GM12875 (cell line): ENCODE measurements around the gene FGFR2.
"Not testable (repeated sequence)": the region's sequence is repeated elsewhere in the genome, so short reads cannot be mapped to it uniquely, and the experiment has no call there.

Experiments
- H3K4me3 ChIP-seq: one replicate; pipeline ENCODE4 v1.5.1; 2011; ENCODE audit warnings: low read depth, low read length, control low read depth
- CTCF ChIP-seq: IDR thresholded peaks from 2 replicates; pipeline ENCODE4 v1.5.1; 2011; ENCODE audit warnings: low read depth, mild to moderate bottlenecking, control low read depth, inconsistent platforms, low read length, moderate library complexity, borderline replicate concordance; ENCODE audit not compliant: insufficient read depth

The FGFR2 gene

GRCh38 chr10:121524157-121524817, 74.0 kb downstream of the FGFR2 start:
- H3K4me3 ChIP-seq = no peak overlapping the region
- no peak for TF ChIP-seq CTCF

GRCh38 chr10:121522831-121523230, 75.4 kb downstream of the FGFR2 start:
- no peak overlapping the region for H3K4me3 ChIP-seq
- no peak for TF ChIP-seq CTCF

GRCh38 chr10:121521794-121522556, 76.3 kb downstream of the FGFR2 start:
- no peak overlapping the region for H3K4me3 ChIP-seq
- TF ChIP-seq CTCF = no peak

GRCh38 chr10:121520526-121520925, 77.7 kb downstream of the FGFR2 start:
- H3K4me3 ChIP-seq = not testable (repeated sequence)

GRCh38 chr10:121519901-121520493, 78.2 kb downstream of the FGFR2 start:
- TF ChIP-seq CTCF = no peak
- no peak overlapping the region for H3K4me3 ChIP-seq

GRCh38 chr10:121519411-121519810, 78.8 kb downstream of the FGFR2 start:
- TF ChIP-seq CTCF = no peak

GRCh38 chr10:121518333-121518732, 79.9 kb downstream of the FGFR2 start:
- TF ChIP-seq CTCF = no peak
- H3K4me3 ChIP-seq = no peak overlapping the region

More at GRCh38 chr10:121519411-121519810, 78.8 kb downstream of the FGFR2 start:
- no peak overlapping the region for H3K4me3 ChIP-seq
